HEK293 (cell line): ENCODE data around the gene EEF1B2.

ENCODE experiments used
- SALL2 ChIP-seq: fragments of 450-650 bp; formaldehyde crosslinking; IDR thresholded peaks from 2 replicates; pipeline ENCODE4 v1.5.0; 2017; ENCODE audit warnings: missing biosample characterization, mild to moderate bottlenecking, missing genetic modification characterization, borderline replicate concordance
- ZEB2 ChIP-seq: fragments of 450-650 bp; formaldehyde crosslinking; IDR thresholded peaks from 2 replicates; pipeline ENCODE4 v1.5.1; 2016; ENCODE audit warnings: missing biosample characterization, missing genetic modification characterization
- ZNF324 ChIP-seq: fragments of 450-650 bp; formaldehyde crosslinking; IDR thresholded peaks from 2 replicates; pipeline ENCODE4 v1.5.1; 2016; ENCODE audit warnings: missing biosample characterization, missing genetic modification characterization
- TF ChIP-seq, protein P1 (sequence below): fragments of 450-650 bp; formaldehyde crosslinking; IDR thresholded peaks from 2 replicates; pipeline ENCODE4 v1.5.1; 2016; ENCODE audit warnings: missing biosample characterization, missing genetic modification characterization
- TF ChIP-seq, protein P2 (sequence below): fragments of 450-650 bp; formaldehyde crosslinking; IDR thresholded peaks from 2 replicates; pipeline ENCODE4 v1.5.1; 2016; ENCODE audit warnings: missing biosample characterization, missing genetic modification characterization
- TF ChIP-seq, protein P3 (sequence below): fragments of 450-650 bp; formaldehyde crosslinking; IDR thresholded peaks from 2 replicates; pipeline ENCODE4 v1.5.1; 2016; ENCODE audit warnings: missing biosample characterization, missing genetic modification characterization

DNA sequence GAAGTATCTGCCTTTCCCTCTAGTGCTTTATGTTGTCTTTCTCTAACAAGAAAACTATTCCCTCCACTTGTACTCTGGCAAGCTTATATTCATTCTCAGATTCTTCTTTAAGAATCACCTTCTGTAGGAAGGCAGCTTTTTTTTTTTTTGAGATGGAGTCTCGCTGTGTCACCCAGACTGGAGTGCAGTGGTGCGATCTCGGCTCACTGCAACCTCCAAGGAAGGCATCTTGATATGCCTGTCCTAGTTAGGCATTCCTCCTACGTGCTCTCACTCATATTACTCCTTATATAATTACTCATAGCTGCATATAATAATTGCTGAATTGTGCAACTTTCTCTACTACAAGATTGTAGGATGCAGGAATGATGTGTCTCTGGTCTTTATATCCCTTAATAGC, 16.2 kb upstream of the EEF1B2 start:
- TF ChIP-seq, protein P1, sequence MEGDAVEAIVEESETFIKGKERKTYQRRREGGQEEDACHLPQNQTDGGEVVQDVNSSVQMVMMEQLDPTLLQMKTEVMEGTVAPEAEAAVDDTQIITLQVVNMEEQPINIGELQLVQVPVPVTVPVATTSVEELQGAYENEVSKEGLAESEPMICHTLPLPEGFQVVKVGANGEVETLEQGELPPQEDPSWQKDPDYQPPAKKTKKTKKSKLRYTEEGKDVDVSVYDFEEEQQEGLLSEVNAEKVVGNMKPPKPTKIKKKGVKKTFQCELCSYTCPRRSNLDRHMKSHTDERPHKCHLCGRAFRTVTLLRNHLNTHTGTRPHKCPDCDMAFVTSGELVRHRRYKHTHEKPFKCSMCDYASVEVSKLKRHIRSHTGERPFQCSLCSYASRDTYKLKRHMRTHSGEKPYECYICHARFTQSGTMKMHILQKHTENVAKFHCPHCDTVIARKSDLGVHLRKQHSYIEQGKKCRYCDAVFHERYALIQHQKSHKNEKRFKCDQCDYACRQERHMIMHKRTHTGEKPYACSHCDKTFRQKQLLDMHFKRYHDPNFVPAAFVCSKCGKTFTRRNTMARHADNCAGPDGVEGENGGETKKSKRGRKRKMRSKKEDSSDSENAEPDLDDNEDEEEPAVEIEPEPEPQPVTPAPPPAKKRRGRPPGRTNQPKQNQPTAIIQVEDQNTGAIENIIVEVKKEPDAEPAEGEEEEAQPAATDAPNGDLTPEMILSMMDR (tag by site-specific recombination): no peak
- TF ChIP-seq, protein P2, sequence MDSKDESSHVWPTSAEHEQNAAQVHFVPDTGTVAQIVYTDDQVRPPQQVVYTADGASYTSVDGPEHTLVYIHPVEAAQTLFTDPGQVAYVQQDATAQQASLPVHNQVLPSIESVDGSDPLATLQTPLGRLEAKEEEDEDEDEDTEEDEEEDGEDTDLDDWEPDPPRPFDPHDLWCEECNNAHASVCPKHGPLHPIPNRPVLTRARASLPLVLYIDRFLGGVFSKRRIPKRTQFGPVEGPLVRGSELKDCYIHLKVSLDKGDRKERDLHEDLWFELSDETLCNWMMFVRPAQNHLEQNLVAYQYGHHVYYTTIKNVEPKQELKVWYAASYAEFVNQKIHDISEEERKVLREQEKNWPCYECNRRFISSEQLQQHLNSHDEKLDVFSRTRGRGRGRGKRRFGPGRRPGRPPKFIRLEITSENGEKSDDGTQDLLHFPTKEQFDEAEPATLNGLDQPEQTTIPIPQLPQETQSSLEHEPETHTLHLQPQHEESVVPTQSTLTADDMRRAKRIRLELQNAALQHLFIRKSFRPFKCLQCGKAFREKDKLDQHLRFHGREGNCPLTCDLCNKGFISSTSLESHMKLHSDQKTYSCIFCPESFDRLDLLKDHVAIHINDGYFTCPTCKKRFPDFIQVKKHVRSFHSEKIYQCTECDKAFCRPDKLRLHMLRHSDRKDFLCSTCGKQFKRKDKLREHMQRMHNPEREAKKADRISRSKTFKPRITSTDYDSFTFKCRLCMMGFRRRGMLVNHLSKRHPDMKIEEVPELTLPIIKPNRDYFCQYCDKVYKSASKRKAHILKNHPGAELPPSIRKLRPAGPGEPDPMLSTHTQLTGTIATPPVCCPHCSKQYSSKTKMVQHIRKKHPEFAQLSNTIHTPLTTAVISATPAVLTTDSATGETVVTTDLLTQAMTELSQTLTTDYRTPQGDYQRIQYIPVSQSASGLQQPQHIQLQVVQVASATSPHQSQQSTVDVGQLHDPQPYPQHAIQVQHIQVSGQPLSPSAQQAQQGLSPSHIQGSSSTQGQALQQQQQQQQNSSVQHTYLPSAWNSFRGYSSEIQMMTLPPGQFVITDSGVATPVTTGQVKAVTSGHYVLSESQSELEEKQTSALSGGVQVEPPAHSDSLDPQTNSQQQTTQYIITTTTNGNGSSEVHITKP: no peak
- no peak for TF ChIP-seq ZNF324 (tag by site-specific recombination)
- no peak for TF ChIP-seq ZEB2 (tag by site-specific recombination)
- TF ChIP-seq, protein P3, sequence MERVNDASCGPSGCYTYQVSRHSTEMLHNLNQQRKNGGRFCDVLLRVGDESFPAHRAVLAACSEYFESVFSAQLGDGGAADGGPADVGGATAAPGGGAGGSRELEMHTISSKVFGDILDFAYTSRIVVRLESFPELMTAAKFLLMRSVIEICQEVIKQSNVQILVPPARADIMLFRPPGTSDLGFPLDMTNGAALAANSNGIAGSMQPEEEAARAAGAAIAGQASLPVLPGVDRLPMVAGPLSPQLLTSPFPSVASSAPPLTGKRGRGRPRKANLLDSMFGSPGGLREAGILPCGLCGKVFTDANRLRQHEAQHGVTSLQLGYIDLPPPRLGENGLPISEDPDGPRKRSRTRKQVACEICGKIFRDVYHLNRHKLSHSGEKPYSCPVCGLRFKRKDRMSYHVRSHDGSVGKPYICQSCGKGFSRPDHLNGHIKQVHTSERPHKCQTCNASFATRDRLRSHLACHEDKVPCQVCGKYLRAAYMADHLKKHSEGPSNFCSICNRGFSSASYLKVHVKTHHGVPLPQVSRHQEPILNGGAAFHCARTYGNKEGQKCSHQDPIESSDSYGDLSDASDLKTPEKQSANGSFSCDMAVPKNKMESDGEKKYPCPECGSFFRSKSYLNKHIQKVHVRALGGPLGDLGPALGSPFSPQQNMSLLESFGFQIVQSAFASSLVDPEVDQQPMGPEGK (tag by site-specific recombination): no peak
- TF ChIP-seq SALL2 (tag by site-specific recombination): no peak
